Osteoblast (primary cell): ENCODE data around the gene CIB4. TPM values are rescaled to one million over a fixed set of nuclear protein-coding genes. Genes with fewer than 3 reads are reported as not detected.

Experiments used
- DNase-seq: peaks from one replicate; pipeline ENCODE4 v3.0.0; 2011; ENCODE audit warnings: low spot score, mixed read lengths; ENCODE audit not compliant: insufficient read length; ENCODE audit errors: missing footprints
- H2AFZ ChIP-seq: 2 replicates; pipeline ENCODE4 v1.6.0; 2011; ENCODE audit warnings: mild to moderate bottlenecking, low read length
- H3K27ac ChIP-seq: 2 replicates; pipeline ENCODE4 v1.5.1; 2011; ENCODE audit warnings: mild to moderate bottlenecking, low read depth, low read length, moderate library complexity
- H3K27me3 ChIP-seq: 2 replicates; pipeline ENCODE4 v1.6.0; 2012; ENCODE audit warnings: mild to moderate bottlenecking, control low read depth, inconsistent platforms, low read length, moderate library complexity; ENCODE audit not compliant: insufficient read depth
- H3K36me3 ChIP-seq: 2 replicates; pipeline ENCODE4 v1.5.1; 2011; ENCODE audit warnings: mild to moderate bottlenecking, low read length, control low read depth, moderate library complexity; ENCODE audit not compliant: insufficient read depth
- H3K4me1 ChIP-seq: 2 replicates; pipeline ENCODE4 v1.5.1; 2011; ENCODE audit warnings: mild to moderate bottlenecking, low read length, control low read depth, moderate library complexity; ENCODE audit not compliant: insufficient read depth
- H3K4me2 ChIP-seq: 2 replicates; pipeline ENCODE4 v1.6.0; 2011; ENCODE audit warnings: mild to moderate bottlenecking, low read length; ENCODE audit not compliant: insufficient read depth
- H3K4me3 ChIP-seq: fragments of 200-600 bp; sonication (generic); 3 replicates; pipeline ENCODE4 v1.5.1; 2012; ENCODE audit warnings: mild to moderate bottlenecking, low read length, inconsistent platforms; ENCODE audit not compliant: insufficient read depth
- H3K79me2 ChIP-seq: 2 replicates; pipeline ENCODE4 v1.6.0; 2012; ENCODE audit warnings: mild to moderate bottlenecking, low read length, control low read depth, inconsistent platforms; ENCODE audit not compliant: insufficient read depth
- H3K9me3 ChIP-seq: 2 replicates; pipeline ENCODE4 v1.5.1; 2011; ENCODE audit warnings: low read depth, low read length, control low read depth
- H4K20me1 ChIP-seq: 2 replicates; pipeline ENCODE4 v1.6.0; 2012; ENCODE audit warnings: mild to moderate bottlenecking, low read length, control low read depth; ENCODE audit not compliant: insufficient read depth
- total RNA-seq: library from RNA; depleted of rRNA; stranded (reverse); fragments of >200 nt; gene quantifications from 2 replicates; pipeline ENCODE4 v1.2.3, GENCODE V29; 2012
- TF ChIP-seq, protein P1 (sequence below): IDR thresholded peaks from 2 replicates; pipeline ENCODE4 v1.5.1; 2011; ENCODE audit warnings: mild to moderate bottlenecking, low read depth, low read length, moderate library complexity; ENCODE audit errors: extremely low read depth

CIB4 gene
- total RNA-seq, 1 donor, result not detected

DNA sequence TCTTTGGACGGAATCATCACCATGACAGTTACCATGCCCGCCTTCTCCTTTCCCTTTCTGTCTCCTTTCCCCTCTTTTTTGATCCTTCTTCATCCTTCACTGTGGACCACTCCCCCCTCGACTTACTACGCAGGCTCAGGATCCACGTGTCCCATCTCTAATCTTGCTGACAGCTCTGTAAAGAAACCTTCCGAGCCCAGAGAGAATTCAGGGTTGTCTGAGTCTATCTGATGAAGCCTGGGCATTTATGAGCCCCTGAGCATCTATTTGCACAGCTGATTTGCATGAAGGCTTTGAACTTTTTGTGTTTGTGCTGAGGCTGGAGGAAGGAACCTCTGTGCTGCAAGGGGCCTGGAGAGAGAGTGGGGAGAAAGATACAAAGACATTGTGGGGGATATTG lies 50.7 kb downstream of the CIB4 start:
- DNase-seq, result no peak
- TF ChIP-seq, protein P1, sequence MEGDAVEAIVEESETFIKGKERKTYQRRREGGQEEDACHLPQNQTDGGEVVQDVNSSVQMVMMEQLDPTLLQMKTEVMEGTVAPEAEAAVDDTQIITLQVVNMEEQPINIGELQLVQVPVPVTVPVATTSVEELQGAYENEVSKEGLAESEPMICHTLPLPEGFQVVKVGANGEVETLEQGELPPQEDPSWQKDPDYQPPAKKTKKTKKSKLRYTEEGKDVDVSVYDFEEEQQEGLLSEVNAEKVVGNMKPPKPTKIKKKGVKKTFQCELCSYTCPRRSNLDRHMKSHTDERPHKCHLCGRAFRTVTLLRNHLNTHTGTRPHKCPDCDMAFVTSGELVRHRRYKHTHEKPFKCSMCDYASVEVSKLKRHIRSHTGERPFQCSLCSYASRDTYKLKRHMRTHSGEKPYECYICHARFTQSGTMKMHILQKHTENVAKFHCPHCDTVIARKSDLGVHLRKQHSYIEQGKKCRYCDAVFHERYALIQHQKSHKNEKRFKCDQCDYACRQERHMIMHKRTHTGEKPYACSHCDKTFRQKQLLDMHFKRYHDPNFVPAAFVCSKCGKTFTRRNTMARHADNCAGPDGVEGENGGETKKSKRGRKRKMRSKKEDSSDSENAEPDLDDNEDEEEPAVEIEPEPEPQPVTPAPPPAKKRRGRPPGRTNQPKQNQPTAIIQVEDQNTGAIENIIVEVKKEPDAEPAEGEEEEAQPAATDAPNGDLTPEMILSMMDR, result no peak
- no peak overlapping the region for H3K4me2 ChIP-seq
- H2AFZ ChIP-seq, result no peak overlapping the region
- no peaks in the 10 kb centered on the region for H3K36me3 ChIP-seq
- no peak overlapping the region for H3K4me3 ChIP-seq
- no peak overlapping the region for H3K27ac ChIP-seq
- no peaks in the 10 kb centered on the region for H3K4me1 ChIP-seq
- no peaks in the 10 kb centered on the region for H3K79me2 ChIP-seq
- peaks cover 82% of the 10 kb centered on the region for H3K27me3 ChIP-seq
- no peaks in the 10 kb centered on the region for H4K20me1 ChIP-seq
- H3K9me3 ChIP-seq, result no peaks in the 10 kb centered on the region

DNA sequence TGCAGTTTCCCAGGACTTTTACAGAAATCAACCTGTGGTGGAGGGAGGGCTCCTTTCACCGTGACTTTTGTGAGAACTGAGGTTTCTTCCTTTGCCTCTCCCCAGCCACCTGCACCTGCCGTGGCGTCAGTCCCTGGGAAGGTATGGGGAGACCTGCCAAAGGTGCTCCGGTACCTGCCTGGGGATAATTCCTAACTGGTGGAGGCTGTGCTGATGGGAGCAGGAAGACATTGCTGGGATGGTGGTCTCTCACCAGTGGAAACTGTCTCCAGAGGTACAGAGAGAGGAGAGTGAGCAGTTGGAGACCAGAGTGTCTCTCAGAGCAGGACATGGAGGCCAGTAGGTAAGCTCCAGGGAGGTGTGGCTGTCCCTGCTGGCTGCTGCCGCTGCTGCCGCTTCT lies 52.6 kb downstream of the CIB4 start:
- Histone ChIP-seq H3K79me2 (no peaks in the 10 kb centered on the region), H2AFZ (no peak overlapping the region), H3K4me1 (no peaks in the 10 kb centered on the region), H3K27me3 (peaks cover 81% of the 10 kb centered on the region), H3K4me2 (no peak overlapping the region), H3K27ac (no peak overlapping the region), H3K4me3 (no peak overlapping the region), H3K9me3 (no peaks in the 10 kb centered on the region), H3K36me3 (no peaks in the 10 kb centered on the region), H4K20me1 (no peaks in the 10 kb centered on the region)
- DNase-seq, result no peak
- TF ChIP-seq, protein P1, result no peak

DNA sequence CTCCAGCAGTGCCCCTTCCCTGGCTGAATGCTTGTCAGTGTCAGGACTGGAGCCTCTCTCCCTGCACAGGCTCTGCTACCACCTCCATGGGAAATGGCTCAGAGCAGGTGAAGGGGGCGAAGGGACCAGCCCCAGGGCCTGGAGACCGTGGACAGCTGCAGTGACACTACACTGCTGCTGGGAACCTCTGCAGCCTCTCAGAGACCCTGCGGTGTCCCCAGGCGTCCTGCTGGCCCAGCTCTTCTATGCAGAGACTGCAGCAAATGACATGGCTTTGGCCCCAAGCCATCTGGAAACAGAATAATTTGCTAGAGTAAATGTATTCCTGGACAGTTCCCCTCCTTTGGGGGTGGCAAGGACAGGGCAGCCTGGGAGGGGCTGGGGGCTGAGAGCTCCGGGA lies 53.2 kb downstream of the CIB4 start:
- Histone ChIP-seq H2AFZ (no peak overlapping the region), H4K20me1 (no peaks in the 10 kb centered on the region), H3K4me1 (no peaks in the 10 kb centered on the region), H3K27ac (no peak overlapping the region), H3K27me3 (peaks cover 85% of the 10 kb centered on the region), H3K9me3 (no peaks in the 10 kb centered on the region), H3K4me2 (no peak overlapping the region), H3K79me2 (no peaks in the 10 kb centered on the region), H3K36me3 (no peaks in the 10 kb centered on the region), H3K4me3 (no peak overlapping the region)
- peak; percentile 10 for DNase-seq
- TF ChIP-seq, protein P1, result no peak

DNA sequence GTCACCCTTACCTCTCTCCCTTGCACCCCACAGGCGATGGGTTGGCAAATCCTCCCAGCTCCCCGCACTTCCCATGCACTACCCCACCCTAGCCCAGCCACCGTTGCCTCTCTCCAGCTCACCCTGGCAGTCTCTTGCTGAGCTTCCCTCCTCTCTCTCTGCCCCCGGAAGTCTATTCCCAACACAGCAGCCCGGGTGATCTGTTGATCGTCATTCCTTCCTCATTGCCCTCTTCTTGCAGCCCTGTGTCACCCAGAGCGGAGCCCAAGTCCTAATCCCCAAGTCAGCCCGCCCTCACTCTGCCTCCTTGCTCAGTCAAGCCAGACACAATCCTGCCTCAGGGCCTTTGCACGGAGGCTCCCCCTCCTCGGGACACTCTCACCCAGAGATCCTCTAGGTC lies 55.2 kb downstream of the CIB4 start:
- peak; percentile 53 for DNase-seq
- Histone ChIP-seq H3K4me1 (no peaks in the 10 kb centered on the region), H3K36me3 (no peaks in the 10 kb centered on the region)

More for the DNA sequence above, 55.2 kb downstream of the CIB4 start:
- Histone ChIP-seq H3K27ac (no peak overlapping the region), H3K79me2 (no peaks in the 10 kb centered on the region), H3K4me2 (no peak overlapping the region), H3K27me3 (peaks cover 82% of the 10 kb centered on the region), H4K20me1 (no peaks in the 10 kb centered on the region), H2AFZ (no peak overlapping the region), H3K4me3 (no peak overlapping the region), H3K9me3 (no peaks in the 10 kb centered on the region)
- TF ChIP-seq, protein P1, result no peak
